ENCODE data around the gene SYNE1. TPM values are rescaled to one million over a fixed set of nuclear protein-coding genes. Genes with fewer than 3 reads are reported as not detected.

The SYNE1 gene
- total and polyA plus RNA-seq, 8 donors: 79.1 to 201 (median 104) TPM

DNA sequence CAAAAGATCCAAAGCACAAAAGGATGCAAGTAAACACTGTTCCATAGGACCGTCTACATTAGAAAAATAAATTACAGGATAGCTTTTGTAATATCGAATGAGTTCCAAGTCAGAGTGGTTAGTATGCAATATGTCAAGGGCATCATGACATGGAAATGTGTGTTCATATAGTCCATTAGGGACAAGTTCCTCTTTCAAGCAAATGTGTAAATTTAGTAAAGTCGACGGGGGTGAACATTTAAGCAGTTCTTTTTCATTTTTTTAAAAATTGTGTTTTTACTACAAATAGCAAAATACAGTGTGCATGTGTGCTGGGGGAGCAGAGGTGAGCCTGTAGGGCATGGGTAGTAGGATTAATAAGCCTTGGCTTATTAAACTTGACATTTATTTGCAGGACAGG is 470.7 kb downstream of the SYNE1 start:
- H3K27me3 ChIP-seq: no peaks in the 10 kb centered on the region
- DNase-seq (no peak), ATAC-seq (no peak)
- no peak overlapping the region for H3K4me3 ChIP-seq
- no peaks in the 10 kb centered on the region for H3K9me3 ChIP-seq
- H3K36me3 ChIP-seq: peaks cover 0 to 58% of the 10 kb centered on the region in 2 donors
- intact Hi-C loops (cut with DNase I): no loop called here
- H3K27ac ChIP-seq: no peak overlapping the region
- H3K4me1 ChIP-seq: peaks cover 0 to 2% of the 10 kb centered on the region in 2 donors
- TF ChIP-seq, protein P1, sequence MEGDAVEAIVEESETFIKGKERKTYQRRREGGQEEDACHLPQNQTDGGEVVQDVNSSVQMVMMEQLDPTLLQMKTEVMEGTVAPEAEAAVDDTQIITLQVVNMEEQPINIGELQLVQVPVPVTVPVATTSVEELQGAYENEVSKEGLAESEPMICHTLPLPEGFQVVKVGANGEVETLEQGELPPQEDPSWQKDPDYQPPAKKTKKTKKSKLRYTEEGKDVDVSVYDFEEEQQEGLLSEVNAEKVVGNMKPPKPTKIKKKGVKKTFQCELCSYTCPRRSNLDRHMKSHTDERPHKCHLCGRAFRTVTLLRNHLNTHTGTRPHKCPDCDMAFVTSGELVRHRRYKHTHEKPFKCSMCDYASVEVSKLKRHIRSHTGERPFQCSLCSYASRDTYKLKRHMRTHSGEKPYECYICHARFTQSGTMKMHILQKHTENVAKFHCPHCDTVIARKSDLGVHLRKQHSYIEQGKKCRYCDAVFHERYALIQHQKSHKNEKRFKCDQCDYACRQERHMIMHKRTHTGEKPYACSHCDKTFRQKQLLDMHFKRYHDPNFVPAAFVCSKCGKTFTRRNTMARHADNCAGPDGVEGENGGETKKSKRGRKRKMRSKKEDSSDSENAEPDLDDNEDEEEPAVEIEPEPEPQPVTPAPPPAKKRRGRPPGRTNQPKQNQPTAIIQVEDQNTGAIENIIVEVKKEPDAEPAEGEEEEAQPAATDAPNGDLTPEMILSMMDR (IDR thresholded peaks at IDR 0.05): no peak

DNA sequence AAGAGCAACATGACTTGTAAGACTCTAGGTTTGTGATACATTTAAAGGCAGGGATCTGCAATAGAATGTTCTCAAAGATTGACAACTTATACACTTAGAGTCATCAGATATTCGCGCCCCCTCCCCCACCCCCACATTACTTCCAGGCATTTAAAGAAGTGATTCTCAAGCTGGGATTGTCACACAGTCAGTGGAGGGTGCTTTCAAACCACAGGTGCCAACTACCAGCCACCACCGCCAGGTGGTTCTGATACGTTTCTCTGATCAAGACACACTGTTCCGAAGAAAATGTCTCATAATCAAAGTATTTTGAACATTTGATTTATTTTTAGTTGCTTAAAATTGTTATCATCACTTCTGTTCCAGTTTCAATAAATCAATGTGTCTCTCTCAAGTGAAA is 472.2 kb downstream of the SYNE1 start:
- intact Hi-C loops (cut with DNase I): no loop called here
- no peak overlapping the region for H3K27ac ChIP-seq
- no peak overlapping the region for H3K4me3 ChIP-seq
- peaks cover 0 to 51% of the 10 kb centered on the region in 2 donors for H3K36me3 ChIP-seq
- no peaks in the 10 kb centered on the region for H3K27me3 ChIP-seq
- ATAC-seq (no peak), DNase-seq (no peak)
- no peaks in the 10 kb centered on the region for H3K9me3 ChIP-seq
- H3K4me1 ChIP-seq: peaks cover 0 to 5% of the 10 kb centered on the region in 2 donors
- TF ChIP-seq, protein P1 (IDR thresholded peaks at IDR 0.05): no peak

DNA sequence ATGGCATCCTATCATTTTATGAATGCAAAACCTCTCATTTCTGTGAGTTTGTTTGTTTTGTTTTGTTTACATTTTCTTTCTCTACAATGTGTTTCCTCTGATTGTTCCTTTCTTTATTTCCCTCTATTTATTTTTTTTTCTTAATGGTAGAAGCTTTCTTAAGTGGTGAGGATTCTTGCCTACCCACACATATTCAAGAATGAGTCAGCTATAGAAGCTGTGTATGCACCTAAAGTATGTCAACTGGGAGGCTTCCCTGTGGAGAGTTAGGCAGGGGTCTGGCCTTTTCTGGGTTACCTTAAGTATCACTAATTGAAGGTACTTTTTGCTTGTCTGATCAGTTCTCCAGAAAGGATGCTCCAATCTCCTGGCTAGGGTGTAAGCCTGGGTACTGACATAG is 475.7 kb downstream of the SYNE1 start:
- peaks cover 0 to 5% of the 10 kb centered on the region in 2 donors for H3K4me1 ChIP-seq
- TF ChIP-seq, protein P1 (IDR thresholded peaks at IDR 0.05): no peak
- no peak overlapping the region for H3K27ac ChIP-seq
- DNase-seq: no peak
- no peak for ATAC-seq
- no peaks in the 10 kb centered on the region for H3K9me3 ChIP-seq
- H3K4me3 ChIP-seq: no peak overlapping the region
- peaks cover 0 to 62% of the 10 kb centered on the region in 2 donors for H3K36me3 ChIP-seq
- intact Hi-C loops (cut with DNase I): no loop called here
- H3K27me3 ChIP-seq: no peaks in the 10 kb centered on the region

DNA sequence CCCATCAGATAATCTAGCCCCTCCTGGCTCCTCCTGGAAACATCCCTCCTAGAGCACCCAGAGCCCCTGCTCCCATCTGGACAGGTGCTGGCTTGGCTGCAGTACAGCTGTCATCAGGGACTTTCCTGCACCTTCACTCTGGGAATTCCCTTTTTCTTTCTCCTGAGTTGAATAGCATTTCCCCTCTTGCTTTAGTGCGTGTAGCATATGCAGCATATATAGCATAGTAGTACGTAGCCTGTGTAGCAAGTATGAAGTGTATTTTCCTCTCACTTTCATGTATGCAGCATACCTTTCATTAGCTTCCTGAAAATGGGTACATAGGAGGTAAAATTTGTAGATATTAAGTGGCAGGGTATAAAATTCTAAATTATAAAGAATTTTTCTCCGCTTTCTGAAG is 476.8 kb downstream of the SYNE1 start:
- no peak overlapping the region for H3K4me3 ChIP-seq
- H3K27ac ChIP-seq: no peak overlapping the region
- ATAC-seq (no peak), DNase-seq (no peak)
- TF ChIP-seq, protein P1 (IDR thresholded peaks at IDR 0.05): no peak
- intact Hi-C loops (cut with DNase I): no loop called here
- H3K9me3 ChIP-seq: no peaks in the 10 kb centered on the region
- H3K27me3 ChIP-seq: no peaks in the 10 kb centered on the region
- peaks cover 0 to 5% of the 10 kb centered on the region in 2 donors for H3K4me1 ChIP-seq
- peaks cover 0 to 66% of the 10 kb centered on the region in 2 donors for H3K36me3 ChIP-seq

DNA sequence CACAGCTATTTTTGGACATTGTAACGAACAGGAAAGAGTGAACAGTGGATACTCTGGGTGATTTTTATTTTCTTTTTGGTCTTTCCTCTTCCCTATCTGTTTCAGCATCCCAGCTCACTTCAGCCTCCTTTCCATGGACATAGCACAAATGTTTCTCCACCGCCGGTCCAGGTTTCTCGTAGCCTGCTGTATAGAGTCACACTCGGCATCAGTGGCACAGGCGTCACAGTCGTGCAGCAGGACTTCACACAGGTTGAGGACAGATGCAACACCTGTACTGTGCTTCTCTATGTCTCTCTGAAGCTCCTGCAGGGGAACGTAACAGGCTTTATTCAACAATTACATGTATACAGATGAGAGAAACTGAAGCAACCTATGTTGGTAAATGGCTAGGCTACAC is 481.4 kb downstream of the SYNE1 start:
- Histone ChIP-seq H3K4me1 (no peaks in the 10 kb centered on the region), H3K9me3 (no peaks in the 10 kb centered on the region), H3K27ac (no peak overlapping the region), H3K36me3 (peaks cover 0 to 85% of the 10 kb centered on the region in 2 donors), H3K4me3 (no peak overlapping the region), H3K27me3 (no peaks in the 10 kb centered on the region)
- DNase-seq (no peak), ATAC-seq (no peak)
- TF ChIP-seq, protein P1 (IDR thresholded peaks at IDR 0.05): no peak
- intact Hi-C loops (cut with DNase I): no loop called here

Measured in left lung (tissue), 10 donors.